Endodermal cell (in vitro differentiated cells): ENCODE data around the gene SLC35D2. TPM values are rescaled to one million over a fixed set of nuclear protein-coding genes. Genes with fewer than 3 reads are reported as not detected.
A peak's percentile ranks its signal among the peaks of the same experiment; 100 is the strongest.

Experiments
- DNase-seq: peaks from one replicate; pipeline ENCODE4 v3.0.0-alpha.2; 2017
- H3K27ac ChIP-seq: 2 replicates; pipeline ENCODE4 v1.5.1; 2013; ENCODE audit warnings: mild to moderate bottlenecking, low read depth, low read length, moderate library complexity
- H3K27me3 ChIP-seq: 2 replicates; pipeline ENCODE4 v1.6.1; 2013; ENCODE audit warnings: mild to moderate bottlenecking, low read length, moderate library complexity; ENCODE audit not compliant: insufficient read depth, control insufficient read depth, poor library complexity, severe bottlenecking
- H3K36me3 ChIP-seq: 2 replicates; pipeline ENCODE4 v1.7.0; 2013; ENCODE audit warnings: mild to moderate bottlenecking, low read length, moderate library complexity; ENCODE audit not compliant: control insufficient read depth, insufficient read depth
- H3K4me1 ChIP-seq: one replicate; pipeline ENCODE4 v1.7.0; 2013; ENCODE audit warnings: low read length; ENCODE audit not compliant: control insufficient read depth, insufficient read depth
- H3K4me3 ChIP-seq: 2 replicates; pipeline ENCODE4 v1.5.1; 2013; ENCODE audit warnings: mild to moderate bottlenecking, low read length, moderate library complexity
- H3K9ac ChIP-seq: 2 replicates; pipeline ENCODE4 v1.6.1; 2013; ENCODE audit warnings: mild to moderate bottlenecking, low read length, moderate library complexity; ENCODE audit not compliant: poor library complexity, severe bottlenecking; ENCODE audit errors: extremely low read depth
- H3K9me3 ChIP-seq: 2 replicates; pipeline ENCODE4 v1.6.1; 2013; ENCODE audit warnings: mild to moderate bottlenecking, low read length, moderate library complexity; ENCODE audit not compliant: control insufficient read depth
- H3K27ac Mint-ChIP-seq: 2 replicates; pipeline ENCODE4 v1.8.0; 2020; ENCODE audit warnings: mixed read lengths
- H3K27me3 Mint-ChIP-seq: 2 replicates; pipeline ENCODE4 v1.8.0; 2021; ENCODE audit warnings: mild to moderate bottlenecking, mixed read lengths; ENCODE audit not compliant: insufficient read depth
- H3K36me3 Mint-ChIP-seq: 2 replicates; pipeline ENCODE4 v1.8.0; 2020; ENCODE audit warnings: low read depth, mixed read lengths
- H3K4me1 Mint-ChIP-seq: 2 replicates; pipeline ENCODE4 v1.8.0; 2020; ENCODE audit warnings: mixed read lengths
- H3K4me3 Mint-ChIP-seq: 2 replicates; pipeline ENCODE4 v1.8.0; 2020; ENCODE audit warnings: mild to moderate bottlenecking, moderate library complexity, mixed read lengths
- H3K9me3 Mint-ChIP-seq: 2 replicates; pipeline ENCODE4 v1.8.0; 2020; ENCODE audit warnings: mild to moderate bottlenecking, mixed read lengths
- WGBS, 2 experiments: methylation state at CpG; one replicate each; pipeline versions ENCODE4 v1.1.5 to v1.1.7; 2013; ENCODE audit warnings: missing lambda C conversion rate in 2 of 2, mixed read lengths in 1 of 2; ENCODE audit not compliant: insufficient coverage in 1 of 2, insufficient read length in 1 of 2; 5-methylcytosine and 5-hydroxymethylcytosine counted together
- total RNA-seq, 2 donors: library from RNA; stranded (reverse); fragmentation: NEBNext Ultra II Directional in 1 of 2; extraction: Animal tissue kit (Norgen Biotek cat#: 25700) in 1 of 2; gene quantifications; 2 replicates in 1 of 2; 3 replicates in 1 of 2; pipeline ENCODE4 v1.2.1, GENCODE V29; 2021
- TF ChIP-seq, protein P1 (sequence below): fragments of 200-600 bp; sonication (generic); conservative IDR thresholded peaks from 2 replicates; pipeline ENCODE4 v1.5.0; 2021; ENCODE audit warnings: antibody characterized with exemption, mild to moderate bottlenecking

The SLC35D2 gene
- total RNA-seq, 2 donors from 2014 or later, result 31.9 to 36.2 TPM

DNA sequence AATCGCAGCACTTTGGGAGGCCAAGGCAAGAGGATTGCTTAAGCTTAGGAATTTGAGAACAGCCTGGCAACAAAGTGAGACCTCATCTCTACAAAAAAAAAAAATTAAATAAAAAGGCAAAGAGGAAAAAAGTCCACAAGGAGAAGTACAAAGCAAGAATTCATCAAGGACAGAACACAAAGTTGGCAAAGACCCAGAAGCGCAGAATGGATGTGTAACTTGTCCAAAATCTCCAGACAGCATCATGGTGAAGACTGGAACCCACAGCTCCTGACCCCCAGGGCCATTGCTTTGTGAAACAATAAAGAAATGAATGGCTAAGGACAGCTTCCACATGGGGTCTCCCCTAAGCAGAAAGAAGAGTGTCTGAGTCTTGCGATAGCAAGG lies 89.4 kb downstream of the SLC35D2 start:
- Histone ChIP-seq H3K9me3 (peaks cover 5% of the 10 kb centered on the region), H3K27ac (no peak overlapping the region), H3K36me3 (no peaks in the 10 kb centered on the region), H3K4me1 (no peaks in the 10 kb centered on the region), H3K4me3 (no peak overlapping the region), H3K9ac (no peak overlapping the region), H3K27me3 (no peaks in the 10 kb centered on the region)
- Mint-ChIP-seq H3K27me3 (no peaks in the 10 kb centered on the region), H3K4me3 (no peak overlapping the region), H3K36me3 (no peaks in the 10 kb centered on the region), H3K9me3 (peaks cover 18% of the 10 kb centered on the region), H3K4me1 (no peaks in the 10 kb centered on the region), H3K27ac (no peak overlapping the region)
- TF ChIP-seq, protein P1, sequence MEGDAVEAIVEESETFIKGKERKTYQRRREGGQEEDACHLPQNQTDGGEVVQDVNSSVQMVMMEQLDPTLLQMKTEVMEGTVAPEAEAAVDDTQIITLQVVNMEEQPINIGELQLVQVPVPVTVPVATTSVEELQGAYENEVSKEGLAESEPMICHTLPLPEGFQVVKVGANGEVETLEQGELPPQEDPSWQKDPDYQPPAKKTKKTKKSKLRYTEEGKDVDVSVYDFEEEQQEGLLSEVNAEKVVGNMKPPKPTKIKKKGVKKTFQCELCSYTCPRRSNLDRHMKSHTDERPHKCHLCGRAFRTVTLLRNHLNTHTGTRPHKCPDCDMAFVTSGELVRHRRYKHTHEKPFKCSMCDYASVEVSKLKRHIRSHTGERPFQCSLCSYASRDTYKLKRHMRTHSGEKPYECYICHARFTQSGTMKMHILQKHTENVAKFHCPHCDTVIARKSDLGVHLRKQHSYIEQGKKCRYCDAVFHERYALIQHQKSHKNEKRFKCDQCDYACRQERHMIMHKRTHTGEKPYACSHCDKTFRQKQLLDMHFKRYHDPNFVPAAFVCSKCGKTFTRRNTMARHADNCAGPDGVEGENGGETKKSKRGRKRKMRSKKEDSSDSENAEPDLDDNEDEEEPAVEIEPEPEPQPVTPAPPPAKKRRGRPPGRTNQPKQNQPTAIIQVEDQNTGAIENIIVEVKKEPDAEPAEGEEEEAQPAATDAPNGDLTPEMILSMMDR, result no peak
- 86 to 96% methylated on average over 3 of the region's 3 CpGs for WGBS, 2 experiments
- no peak for DNase-seq

DNA sequence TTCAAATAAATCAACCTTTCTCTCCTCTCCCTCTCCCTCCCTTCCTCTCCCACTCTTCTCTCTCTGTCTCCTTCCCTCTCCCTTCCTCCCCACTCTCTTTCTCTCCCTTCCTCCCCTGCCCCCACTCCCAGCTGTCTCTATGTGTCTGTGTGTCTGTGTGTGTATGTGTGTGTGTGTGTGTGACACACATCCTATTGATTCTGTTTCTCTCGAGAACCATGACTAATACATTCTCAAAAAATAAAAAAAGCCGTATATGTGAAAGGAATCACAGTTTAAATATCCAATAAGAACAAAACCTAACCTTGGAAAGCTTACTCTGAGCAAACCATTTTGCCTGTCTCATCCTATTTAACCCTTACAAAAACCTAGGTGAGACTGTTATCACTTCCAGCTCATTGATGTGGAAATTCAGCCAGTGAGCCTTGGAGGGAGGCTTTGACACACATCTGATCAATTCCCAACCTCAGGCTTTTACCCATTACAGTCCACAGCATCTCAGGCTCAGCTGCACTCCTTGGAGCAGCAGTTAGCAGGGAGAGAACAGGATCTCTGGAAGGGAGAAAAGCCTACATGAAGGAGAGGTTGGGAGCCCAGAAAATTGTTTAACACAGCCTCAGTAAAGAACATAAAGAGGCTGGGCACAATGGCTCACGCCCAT lies 89.9 kb downstream of the SLC35D2 start:
- Mint-ChIP-seq H3K36me3 (no peaks in the 10 kb centered on the region), H3K27me3 (no peaks in the 10 kb centered on the region), H3K4me3 (no peak overlapping the region), H3K4me1 (no peaks in the 10 kb centered on the region), H3K27ac (no peak overlapping the region), H3K9me3 (peaks cover 18% of the 10 kb centered on the region)
- Histone ChIP-seq H3K9ac (no peak overlapping the region), H3K4me1 (no peaks in the 10 kb centered on the region), H3K4me3 (no peak overlapping the region), H3K9me3 (peaks cover 5% of the 10 kb centered on the region), H3K36me3 (no peaks in the 10 kb centered on the region), H3K27me3 (no peaks in the 10 kb centered on the region), H3K27ac (no peak overlapping the region)
- no peak for DNase-seq
- TF ChIP-seq, protein P1, result no peak
- WGBS, 2 experiments, result 71 to 87% methylated on average over 3 of the region's 3 CpGs

DNA sequence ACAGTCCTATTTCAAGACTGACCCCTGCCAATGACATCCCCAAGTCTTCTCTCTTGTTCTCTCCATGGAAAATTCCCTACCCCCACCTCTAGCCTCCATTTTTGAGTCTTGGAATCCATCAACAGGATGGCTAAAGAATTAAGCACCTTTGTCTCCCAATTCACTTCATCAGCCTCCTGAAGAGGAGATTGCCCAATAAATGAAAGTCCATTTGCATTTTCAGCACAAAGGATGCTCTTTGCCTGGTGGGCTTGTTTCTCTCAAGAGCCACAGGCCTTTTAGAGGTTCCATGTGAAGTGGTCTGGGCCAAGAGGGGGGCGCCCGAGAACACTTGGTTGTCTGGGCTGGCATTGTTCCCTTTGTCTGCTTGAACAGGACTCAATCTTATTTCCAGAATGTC lies 94.1 kb downstream of the SLC35D2 start:
- Mint-ChIP-seq H3K9me3 (peaks cover 20% of the 10 kb centered on the region), H3K27me3 (no peaks in the 10 kb centered on the region), H3K36me3 (no peaks in the 10 kb centered on the region), H3K4me3 (no peak overlapping the region), H3K4me1 (no peaks in the 10 kb centered on the region), H3K27ac (no peak overlapping the region)
- H3K9me3 ChIP-seq, result peaks cover 14% of the 10 kb centered on the region
- 85 to 90% methylated on average over 2 of the region's 2 CpGs for WGBS, 2 experiments
- no peak for DNase-seq
- no peaks in the 10 kb centered on the region for H3K4me1 ChIP-seq
- peak overlapping the region; percentile 38 for H3K27ac ChIP-seq
- no peaks in the 10 kb centered on the region for H3K27me3 ChIP-seq
- no peak overlapping the region for H3K4me3 ChIP-seq
- H3K9ac ChIP-seq, result no peak overlapping the region
- H3K36me3 ChIP-seq, result no peaks in the 10 kb centered on the region
- TF ChIP-seq, protein P1, result no peak
